ENCODE measurements around the gene CBFB. TPM values are rescaled to one million over a fixed set of nuclear protein-coding genes. Genes with fewer than 3 reads are reported as not detected.

CBFB gene
- total and polyA plus RNA-seq, 2 experiments from 2014 or later: 66.3 to 197 TPM

- Histone ChIP-seq H3K9me3 (ENCODE audit: low read depth) (no peaks in the 10 kb centered on the region), H3K27ac (no peak overlapping the region), H3K36me3 (peaks cover 10% of the 10 kb centered on the region), H3K4me3 (no peak overlapping the region), H3K27me3 (no peaks in the 10 kb centered on the region), H3K4me1 (ENCODE audit: low read depth) (no peaks in the 10 kb centered on the region)
- no peak for DNase-seq (ENCODE audit: low read depth in 1 of 2, low spot score in 1 of 2)
- no peak for TF ChIP-seq CTCF (IDR thresholded peaks at IDR 0.05; ENCODE audit: low read depth, low read length)
These were observed 53.2 kb downstream of the CBFB start for GRCh38 chr16:67082100-67082499.

- no peak overlapping the region for H3K27ac ChIP-seq
These were observed 53.9 kb downstream of the CBFB start for GRCh38 chr16:67082891-67083290.

GRCh38 chr16:67084345-67085028 is 55.5 kb downstream of the CBFB start:
- Histone ChIP-seq H3K27me3 (no peaks in the 10 kb centered on the region), H3K4me1 (ENCODE audit: low read depth) (no peaks in the 10 kb centered on the region), H3K9me3 (ENCODE audit: low read depth) (no peaks in the 10 kb centered on the region), H3K36me3 (peaks cover 10% of the 10 kb centered on the region), H3K27ac (no peak overlapping the region), H3K4me3 (no peak overlapping the region)
- TF ChIP-seq CTCF (IDR thresholded peaks at IDR 0.05; ENCODE audit: low read depth, low read length): no peak
- DNase-seq (ENCODE audit: low read depth in 1 of 2, low spot score in 1 of 2): peak in 1 of 2 donors; percentile 46

More at GRCh38 chr16:67082891-67083290, 53.9 kb downstream of the CBFB start:
- no peak for TF ChIP-seq CTCF (IDR thresholded peaks at IDR 0.05; ENCODE audit: low read depth, low read length)
- no peak for DNase-seq (ENCODE audit: low read depth in 1 of 2, low spot score in 1 of 2)
- no peaks in the 10 kb centered on the region for H3K27me3 ChIP-seq
- peaks cover 10% of the 10 kb centered on the region for H3K36me3 ChIP-seq
- H3K9me3 ChIP-seq (ENCODE audit: low read depth): no peaks in the 10 kb centered on the region
- H3K4me1 ChIP-seq (ENCODE audit: low read depth): no peaks in the 10 kb centered on the region
- H3K4me3 ChIP-seq: no peak overlapping the region

- H3K9me3 ChIP-seq (ENCODE audit: low read depth): no peaks in the 10 kb centered on the region
These were observed 57.9 kb downstream of the CBFB start for GRCh38 chr16:67086822-67087221.

GRCh38 chr16:67087291-67087690 is 58.3 kb downstream of the CBFB start:
- no peak overlapping the region for H3K4me3 ChIP-seq
- no peak for TF ChIP-seq CTCF (IDR thresholded peaks at IDR 0.05; ENCODE audit: low read depth, low read length)
- H3K27me3 ChIP-seq: no peaks in the 10 kb centered on the region
- no peaks in the 10 kb centered on the region for H3K9me3 ChIP-seq (ENCODE audit: low read depth)
- DNase-seq (ENCODE audit: low read depth in 1 of 2, low spot score in 1 of 2): no peak
- H3K4me1 ChIP-seq (ENCODE audit: low read depth): peaks cover 4% of the 10 kb centered on the region
- no peak overlapping the region for H3K27ac ChIP-seq
- peaks cover 12% of the 10 kb centered on the region for H3K36me3 ChIP-seq

More at GRCh38 chr16:67086822-67087221, 57.9 kb downstream of the CBFB start:
- DNase-seq (ENCODE audit: low read depth in 1 of 2, low spot score in 1 of 2): peak in 1 of 2 donors; percentile 60
- peaks cover 12% of the 10 kb centered on the region for H3K36me3 ChIP-seq
- H3K4me1 ChIP-seq (ENCODE audit: low read depth): peaks cover 4% of the 10 kb centered on the region
- H3K27me3 ChIP-seq: no peaks in the 10 kb centered on the region
- H3K27ac ChIP-seq: no peak overlapping the region
- no peak for TF ChIP-seq CTCF (IDR thresholded peaks at IDR 0.05; ENCODE audit: low read depth, low read length)
- no peak overlapping the region for H3K4me3 ChIP-seq
